Stimulated activated effector memory CD8-positive, alpha-beta T cell treated with anti-CD3 and anti-CD28 coated beads, Interleukin-12 subunit alpha, Interleukin-12 subunit beta, amount 100 ng/mL, for 72 hours (primary cell): ENCODE measurements around the gene DHRS3.

Source experiments
- ATAC-seq: fragments of 150-1000 bp; cut with Tn5 transposase; 2 replicates; pipeline ENCODE4 v1.10.0; 2021
- DNase-seq, 2 donors: peaks; one replicate each; pipeline ENCODE4 v3.0.0; 2021 to 2022; ENCODE audit warnings: low spot score in 2 of 2
- H3K27ac Mint-ChIP-seq: one replicate; pipeline ENCODE4 v1.8.0; 2022; ENCODE audit warnings: mild to moderate bottlenecking, mixed read lengths
- H3K36me3 Mint-ChIP-seq: one replicate; pipeline ENCODE4 v1.8.0; 2022; ENCODE audit warnings: mild to moderate bottlenecking, mixed read lengths
- H3K4me1 Mint-ChIP-seq: one replicate; pipeline ENCODE4 v1.8.0; 2022; ENCODE audit warnings: mixed read lengths
- H3K4me3 Mint-ChIP-seq: one replicate; pipeline ENCODE4 v1.8.0; 2022; ENCODE audit warnings: mild to moderate bottlenecking, mixed read lengths
- H3K9me3 Mint-ChIP-seq: one replicate; pipeline ENCODE4 v1.8.0; 2022; ENCODE audit warnings: mixed read lengths

The DHRS3 gene

GRCh38 chr1:12599657-12600056 lies 18.4 kb downstream of the DHRS3 start:
- Mint-ChIP-seq H3K27ac (no peak overlapping the region), H3K4me1 (peaks cover 70% of the 10 kb centered on the region), H3K9me3 (no peaks in the 10 kb centered on the region), H3K4me3 (no peak overlapping the region), H3K36me3 (peaks cover 38% of the 10 kb centered on the region)
- DNase-seq (no peak), ATAC-seq (no peak)

GRCh38 chr1:12598974-12599373 lies 19.0 kb downstream of the DHRS3 start:
- H3K4me1 Mint-ChIP-seq = peaks cover 70% of the 10 kb centered on the region
- DNase-seq (no peak), ATAC-seq (no peak)
- no peak overlapping the region for H3K27ac Mint-ChIP-seq
- H3K9me3 Mint-ChIP-seq = no peaks in the 10 kb centered on the region
- peaks cover 36% of the 10 kb centered on the region for H3K36me3 Mint-ChIP-seq
- no peak overlapping the region for H3K4me3 Mint-ChIP-seq

DNA sequence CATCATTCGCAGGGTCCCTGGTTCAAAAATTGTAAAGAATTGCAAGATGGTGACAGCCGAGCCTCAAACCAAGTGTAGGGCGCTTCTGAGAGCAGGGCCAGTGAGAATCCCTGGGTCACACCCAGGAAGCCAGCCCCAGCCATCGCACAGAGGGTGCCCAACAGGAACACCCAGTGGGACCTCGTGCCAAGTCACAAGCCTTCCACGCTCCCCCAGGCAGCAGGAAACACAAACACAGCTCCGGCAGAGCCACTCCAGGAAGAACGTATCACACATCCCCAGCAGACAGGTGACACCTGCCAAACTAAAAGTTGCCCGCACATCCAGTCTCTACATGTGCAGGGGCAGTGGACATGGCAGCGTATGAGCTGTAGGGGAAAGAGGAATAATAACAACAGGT lies 20.2 kb downstream of the DHRS3 start:
- Mint-ChIP-seq H3K27ac (no peak overlapping the region), H3K9me3 (no peaks in the 10 kb centered on the region), H3K36me3 (peaks cover 34% of the 10 kb centered on the region), H3K4me1 (peaks cover 70% of the 10 kb centered on the region), H3K4me3 (no peak overlapping the region)
- ATAC-seq (no peak), DNase-seq (no peak)

- Mint-ChIP-seq H3K36me3 (peaks cover 35% of the 10 kb centered on the region), H3K4me3 (peak overlapping the region; percentile 70), H3K4me1 (peaks cover 66% of the 10 kb centered on the region), H3K9me3 (no peaks in the 10 kb centered on the region), H3K27ac (no peak overlapping the region)
- DNase-seq (no peak), ATAC-seq (peak; percentile 64)
Observed at GRCh38 chr1:12596007-12596821, 21.8 kb downstream of the DHRS3 start.

- peaks cover 65% of the 10 kb centered on the region for H3K4me1 Mint-ChIP-seq
- ATAC-seq = no peak
- no peak overlapping the region for H3K27ac Mint-ChIP-seq
- no peaks in the 10 kb centered on the region for H3K9me3 Mint-ChIP-seq
- peaks cover 39% of the 10 kb centered on the region for H3K36me3 Mint-ChIP-seq
- no peak for DNase-seq
- H3K4me3 Mint-ChIP-seq = peak overlapping the region; percentile 70
Observed at GRCh38 chr1:12595757-12596006, 22.3 kb downstream of the DHRS3 start.

DNA sequence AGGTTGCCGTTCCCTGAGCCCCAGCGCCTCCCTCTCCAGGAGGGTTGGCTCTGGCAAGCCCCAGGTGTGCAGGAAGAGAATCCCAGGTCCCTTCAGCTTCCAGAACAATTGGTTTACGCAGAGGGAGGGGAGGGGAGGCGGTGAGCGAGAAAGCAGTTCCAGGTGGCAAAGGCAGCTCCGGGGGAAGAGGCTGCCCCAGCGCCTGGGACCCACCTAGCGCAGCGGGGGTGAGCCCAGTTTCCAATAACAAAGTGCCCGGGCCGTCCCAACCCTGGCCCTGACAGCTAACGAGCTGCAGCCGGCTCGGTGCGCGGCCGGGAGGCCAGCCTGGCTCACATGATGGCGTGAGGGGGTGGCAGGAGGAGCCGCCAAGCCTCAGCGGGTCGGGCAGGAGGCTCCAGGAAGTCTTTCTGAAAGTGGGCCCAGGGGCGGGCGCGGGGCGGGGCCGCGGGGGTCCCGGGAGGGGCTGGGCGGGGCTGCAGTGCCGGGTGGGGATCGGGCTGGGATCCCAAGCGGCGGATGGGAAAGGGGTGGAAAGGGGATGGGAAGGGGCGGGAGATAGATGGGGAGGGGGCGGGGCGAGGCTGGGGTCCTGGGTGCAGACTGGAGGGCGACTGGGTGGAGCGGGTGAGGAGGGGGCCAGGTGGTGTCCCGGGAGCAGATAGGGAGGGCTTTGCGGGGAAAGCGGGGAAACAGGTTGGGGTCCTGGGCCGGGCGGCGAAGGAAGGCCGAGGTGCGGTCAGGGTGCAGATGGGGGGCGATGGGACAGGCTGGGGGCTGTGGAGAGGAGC lies 22.8 kb downstream of the DHRS3 start:
- Mint-ChIP-seq H3K4me1 (peaks cover 60% of the 10 kb centered on the region), H3K27ac (peak overlapping the region; percentile 72), H3K36me3 (peaks cover 38% of the 10 kb centered on the region), H3K9me3 (no peaks in the 10 kb centered on the region), H3K4me3 (peak overlapping the region; percentile 70)
- ATAC-seq (peak; percentile 66), DNase-seq (no peak)

DNA sequence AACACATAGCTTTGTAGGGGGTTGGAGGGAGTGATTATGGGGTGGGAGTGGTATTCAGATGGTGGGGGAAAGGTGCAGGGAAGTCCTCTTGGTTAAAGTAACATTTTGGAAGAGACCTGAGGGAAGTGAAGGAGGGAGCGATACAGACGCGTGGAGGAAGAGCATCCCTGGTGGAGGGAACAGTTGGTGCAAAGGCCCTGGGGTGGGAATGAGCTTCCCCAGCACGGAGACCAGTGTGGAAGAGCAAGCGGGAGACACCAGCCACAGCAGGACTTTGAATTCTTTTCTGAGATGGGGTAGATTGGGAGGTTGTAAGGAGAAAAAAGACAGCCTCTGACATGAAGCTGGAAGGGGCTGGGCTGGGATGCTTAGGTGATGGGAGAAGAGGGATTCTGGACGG lies 23.5 kb downstream of the DHRS3 start:
- no peaks in the 10 kb centered on the region for H3K9me3 Mint-ChIP-seq
- H3K27ac Mint-ChIP-seq = peak overlapping the region; percentile 72
- DNase-seq = no peak
- peaks cover 54% of the 10 kb centered on the region for H3K4me1 Mint-ChIP-seq
- peaks cover 31% of the 10 kb centered on the region for H3K36me3 Mint-ChIP-seq
- ATAC-seq = no peak
- H3K4me3 Mint-ChIP-seq = peak overlapping the region; percentile 70

DNA sequence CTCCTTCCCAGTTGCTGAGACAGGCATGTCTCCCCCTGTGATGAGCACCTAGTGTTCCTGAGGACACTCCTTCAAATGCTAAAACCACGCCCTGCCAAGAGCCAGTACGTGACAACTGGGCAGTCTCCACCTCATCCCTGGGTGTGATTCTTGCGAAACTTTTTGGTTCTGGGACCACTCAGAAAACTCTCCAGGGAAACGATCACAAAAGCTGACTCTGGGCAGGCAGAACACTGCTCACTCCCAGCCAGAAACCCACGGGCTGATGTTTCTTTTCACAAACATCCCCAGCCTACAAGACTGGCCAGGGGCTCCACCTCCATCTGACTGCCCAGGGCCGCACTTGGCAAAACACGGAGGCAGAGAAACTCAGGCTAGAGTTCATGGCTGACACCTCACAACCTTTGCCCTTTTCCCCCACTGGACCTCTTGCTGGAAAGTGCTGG lies 24.4 kb downstream of the DHRS3 start:
- H3K36me3 Mint-ChIP-seq = peaks cover 29% of the 10 kb centered on the region
- DNase-seq (no peak), ATAC-seq (no peak)
- H3K4me1 Mint-ChIP-seq = peaks cover 53% of the 10 kb centered on the region
- H3K4me3 Mint-ChIP-seq = peak overlapping the region; percentile 70
- no peaks in the 10 kb centered on the region for H3K9me3 Mint-ChIP-seq
- peak overlapping the region; percentile 84 for H3K27ac Mint-ChIP-seq

DNA sequence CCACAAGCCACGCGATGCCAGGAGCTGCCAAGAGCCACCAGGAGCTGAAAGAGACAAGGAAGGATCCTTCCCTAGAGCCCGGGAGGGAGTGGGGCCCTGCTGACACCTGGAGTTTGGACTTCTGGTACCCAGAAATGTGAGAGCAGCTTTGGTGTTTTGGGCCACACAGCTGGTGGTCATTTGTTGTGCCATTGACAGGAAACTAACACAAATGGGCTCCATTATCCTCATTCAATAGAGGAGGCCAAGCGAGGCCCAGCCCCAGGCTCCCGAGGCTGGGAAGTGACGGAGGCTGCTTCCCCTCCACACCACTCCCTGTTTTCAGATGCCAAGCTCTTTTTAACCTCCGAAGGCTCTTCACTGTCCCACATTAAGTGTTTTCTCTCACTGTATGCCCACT lies 25.5 kb downstream of the DHRS3 start:
- Mint-ChIP-seq H3K4me3 (no peak overlapping the region), H3K36me3 (peaks cover 39% of the 10 kb centered on the region), H3K9me3 (no peaks in the 10 kb centered on the region), H3K27ac (no peak overlapping the region), H3K4me1 (peaks cover 60% of the 10 kb centered on the region)
- DNase-seq = no peak
- no peak for ATAC-seq

GRCh38 chr1:12591267-12591938 lies 26.6 kb downstream of the DHRS3 start:
- Mint-ChIP-seq H3K36me3 (peaks cover 40% of the 10 kb centered on the region), H3K9me3 (no peaks in the 10 kb centered on the region), H3K4me1 (peaks cover 52% of the 10 kb centered on the region), H3K4me3 (no peak overlapping the region), H3K27ac (no peak overlapping the region)
- ATAC-seq (no peak), DNase-seq (no peak)

DNA sequence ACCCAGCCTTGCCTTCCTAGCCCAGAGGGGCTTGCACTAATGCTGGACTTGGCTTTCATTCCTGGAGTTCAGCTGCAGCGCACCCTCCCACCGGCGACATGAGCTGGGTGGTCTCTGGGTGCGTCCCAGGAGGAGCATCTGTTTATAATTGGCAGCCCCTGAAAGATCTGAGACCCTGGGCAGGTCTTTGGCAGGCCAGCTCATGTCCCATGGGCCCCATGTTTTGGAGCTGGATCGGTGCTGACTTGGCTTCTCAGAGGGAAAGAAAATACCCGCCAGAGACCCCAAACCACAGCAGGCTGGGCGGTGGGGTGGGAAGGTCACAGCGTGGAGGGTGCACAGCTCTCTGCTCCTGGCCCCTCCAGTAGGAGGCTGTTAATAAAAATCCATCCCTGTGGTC lies 29.3 kb downstream of the DHRS3 start:
- Mint-ChIP-seq H3K36me3 (peaks cover 32% of the 10 kb centered on the region), H3K9me3 (no peaks in the 10 kb centered on the region), H3K4me1 (peaks cover 38% of the 10 kb centered on the region), H3K27ac (no peak overlapping the region), H3K4me3 (no peak overlapping the region)
- ATAC-seq (no peak), DNase-seq (no peak)

- DNase-seq = no peak
- Mint-ChIP-seq H3K36me3 (peaks cover 29% of the 10 kb centered on the region), H3K4me3 (no peak overlapping the region), H3K9me3 (no peaks in the 10 kb centered on the region), H3K4me1 (peaks cover 36% of the 10 kb centered on the region), H3K27ac (no peak overlapping the region)
- ATAC-seq = peak; percentile 47
Observed at GRCh38 chr1:12587981-12588640, 29.9 kb downstream of the DHRS3 start.

GRCh38 chr1:12585951-12586942 lies 31.8 kb downstream of the DHRS3 start:
- peaks cover 24% of the 10 kb centered on the region for H3K4me1 Mint-ChIP-seq

DNA sequence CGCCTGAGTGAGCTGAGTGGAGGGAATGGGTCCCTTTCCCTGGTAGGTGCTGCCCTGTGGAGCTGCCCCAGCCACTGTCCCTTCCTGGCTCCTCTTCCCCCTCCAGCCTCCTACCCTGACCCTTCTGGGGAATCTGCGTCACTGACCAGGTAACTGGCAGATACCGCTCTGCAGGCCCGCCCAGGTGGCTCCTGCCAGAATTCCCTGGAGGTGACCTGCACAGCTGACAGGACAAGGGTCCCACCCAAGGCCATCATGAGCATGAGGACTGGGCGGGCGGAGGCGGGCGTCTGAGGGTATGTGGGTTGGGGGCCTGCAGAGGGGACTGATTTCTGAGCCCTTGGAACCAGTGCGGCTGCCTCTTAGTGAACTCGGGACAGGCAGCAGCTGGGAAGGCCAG lies 32.5 kb downstream of the DHRS3 start:
- Mint-ChIP-seq H3K36me3 (peaks cover 36% of the 10 kb centered on the region), H3K4me3 (no peak overlapping the region), H3K27ac (no peak overlapping the region), H3K9me3 (no peaks in the 10 kb centered on the region), H3K4me1 (peaks cover 18% of the 10 kb centered on the region)
- ATAC-seq = no peak
- DNase-seq = no peak

More at GRCh38 chr1:12585951-12586942, 31.8 kb downstream of the DHRS3 start:
- Mint-ChIP-seq H3K36me3 (peaks cover 35% of the 10 kb centered on the region), H3K27ac (no peak overlapping the region), H3K9me3 (no peaks in the 10 kb centered on the region), H3K4me3 (no peak overlapping the region)
- ATAC-seq (no peak), DNase-seq (no peak)
